Left forelimb (tissue), 1 donor: Measurements from ENCODE around the gene MCCC2.
"Not testable (repeated sequence)": the region's sequence is repeated elsewhere in the genome, so short reads cannot be mapped to it uniquely, and the experiment has no call there.

Source experiments
- DNase-seq: peaks from one replicate; pipeline ENCODE4 v3.0.0-alpha.2; 2018; ENCODE audit warnings: low spot score

Gene MCCC2

GRCh38 chr5:71597001-71597400 is 9.9 kb downstream of the MCCC2 start:
- no peak for DNase-seq

- DNase-seq = no peak
These were observed 13.6 kb downstream of the MCCC2 start for GRCh38 chr5:71600783-71601182.

GRCh38 chr5:71601222-71602026 is 14.3 kb downstream of the MCCC2 start:
- no peak for DNase-seq

GRCh38 chr5:71609916-71610315 is 22.8 kb downstream of the MCCC2 start:
- DNase-seq = not testable (repeated sequence)

- DNase-seq = no peak
These were observed 28.7 kb downstream of the MCCC2 start for GRCh38 chr5:71615809-71616208.

GRCh38 chr5:71620630-71621029 is 33.5 kb downstream of the MCCC2 start:
- DNase-seq = no peak

- no peak for DNase-seq
These were observed 34.1 kb downstream of the MCCC2 start for GRCh38 chr5:71621268-71621667.

- no peak for DNase-seq
These were observed 34.6 kb downstream of the MCCC2 start for GRCh38 chr5:71621741-71622140.

GRCh38 chr5:71623221-71623794 is 36.2 kb downstream of the MCCC2 start:
- no peak for DNase-seq

- DNase-seq = no peak
These were observed 42.8 kb downstream of the MCCC2 start for GRCh38 chr5:71629950-71630349.

- no peak for DNase-seq
These were observed 43.9 kb downstream of the MCCC2 start for GRCh38 chr5:71631070-71631469.

GRCh38 chr5:71632168-71632567 is 45.0 kb downstream of the MCCC2 start:
- DNase-seq = no peak

- DNase-seq = no peak
These were observed 46.4 kb downstream of the MCCC2 start for GRCh38 chr5:71633255-71634155.

- DNase-seq = no peak
These were observed 50.0 kb downstream of the MCCC2 start for GRCh38 chr5:71637133-71637532.

- DNase-seq = no peak
These were observed 53.3 kb downstream of the MCCC2 start for GRCh38 chr5:71640408-71640807.

- no peak for DNase-seq
These were observed 57.9 kb downstream of the MCCC2 start for GRCh38 chr5:71645030-71645429.

GRCh38 chr5:71650940-71651339 is 63.8 kb downstream of the MCCC2 start:
- DNase-seq = not testable (repeated sequence)

GRCh38 chr5:71651579-71651978 is 64.4 kb downstream of the MCCC2 start:
- no peak for DNase-seq

GRCh38 chr5:71652349-71652748 is 65.2 kb downstream of the MCCC2 start:
- no peak for DNase-seq

- no peak for DNase-seq
These were observed 65.8 kb downstream of the MCCC2 start for GRCh38 chr5:71652803-71653543.

- no peak for DNase-seq
These were observed 71.9 kb downstream of the MCCC2 start for GRCh38 chr5:71658916-71659662.
